Fibroblast of skin of back (primary cell): ENCODE measurements around the gene MMD2.

ENCODE experiments used
- DNase-seq: peaks from one replicate; pipeline ENCODE4 v3.0.0-alpha.2; 2013

Gene MMD2

DNA sequence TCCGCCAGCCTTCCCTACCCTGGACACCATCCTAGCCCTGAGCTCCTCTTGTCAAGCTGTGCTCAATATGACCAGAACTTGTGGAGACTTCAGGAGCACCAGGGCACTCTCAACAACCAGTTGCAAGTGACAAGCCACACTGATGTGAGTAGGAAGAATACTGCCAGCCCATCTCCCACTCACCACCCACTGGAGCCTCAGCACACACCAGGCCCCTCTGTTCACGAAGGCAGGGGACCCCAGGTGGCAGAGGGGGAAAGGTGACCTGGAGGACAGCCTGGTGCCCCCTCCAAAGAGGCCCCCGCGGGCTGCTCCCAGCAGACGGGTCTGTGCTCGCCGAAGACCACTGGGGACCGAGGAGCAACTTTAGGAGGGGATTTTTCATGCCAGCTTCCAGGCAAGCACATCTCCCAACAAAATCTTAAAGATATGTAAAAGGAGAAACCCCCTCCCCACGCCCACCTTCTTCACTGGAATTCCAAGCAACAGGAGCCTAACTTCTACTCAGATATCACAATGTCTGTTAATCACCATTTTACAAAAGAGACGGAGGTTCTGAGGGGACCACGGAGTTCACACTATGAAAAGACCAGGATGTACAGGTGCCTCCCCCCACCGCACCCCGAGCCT, 1.0 kb downstream of the MMD2 start:
- no peak for DNase-seq

GRCh38 chr7:4951903-4952636, 6.9 kb downstream of the MMD2 start:
- peak; percentile 29 for DNase-seq

DNA sequence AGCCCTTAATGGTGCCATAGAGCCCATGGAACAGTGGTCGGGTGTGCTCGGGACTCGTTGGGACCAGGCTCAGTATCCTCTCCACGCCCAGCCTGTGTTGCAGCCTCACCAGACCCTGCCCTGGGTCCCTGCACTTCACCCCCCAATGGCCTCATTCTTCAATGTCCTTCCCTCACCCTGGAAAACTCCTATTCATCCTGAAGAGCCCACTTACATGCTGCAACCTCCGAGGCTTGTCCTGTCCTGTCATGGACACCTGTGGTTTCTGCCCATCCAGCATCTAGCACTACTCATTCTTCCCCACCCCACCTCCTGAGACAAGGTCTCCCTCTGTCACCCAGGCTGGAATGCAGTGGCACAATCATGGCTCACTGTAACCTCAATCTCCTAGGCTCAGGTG, 7.7 kb downstream of the MMD2 start:
- no peak for DNase-seq

DNA sequence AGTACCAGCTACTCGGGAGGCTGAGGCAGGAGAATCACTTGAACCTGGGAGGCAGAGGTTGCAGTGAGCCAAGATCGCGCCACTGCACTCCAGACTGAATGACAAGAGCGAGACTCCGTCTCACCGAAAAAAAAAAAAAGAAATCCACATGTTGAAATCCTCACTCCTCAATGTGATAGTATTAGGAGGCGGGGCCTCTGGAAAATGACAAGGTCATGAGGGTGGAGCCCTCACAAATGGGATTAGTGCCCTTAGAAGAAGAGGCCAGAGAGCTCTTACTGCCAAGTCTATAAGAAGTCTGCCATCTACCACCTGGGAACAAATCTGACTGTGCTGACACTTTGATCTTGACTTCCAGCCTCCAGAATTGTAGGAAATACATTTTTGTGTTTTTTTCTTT, 10.6 kb downstream of the MMD2 start:
- no peak for DNase-seq

- DNase-seq, result no peak
Observed at GRCh38 chr7:4945949-4946348, 13.0 kb downstream of the MMD2 start.

GRCh38 chr7:4944939-4945338, 14.0 kb downstream of the MMD2 start:
- no peak for DNase-seq

- DNase-seq, result no peak
Observed at GRCh38 chr7:4943297-4943696, 15.7 kb downstream of the MMD2 start.

GRCh38 chr7:4939971-4940728, 18.8 kb downstream of the MMD2 start:
- no peak for DNase-seq

- no peak for DNase-seq
Observed at GRCh38 chr7:4937411-4937810, 21.6 kb downstream of the MMD2 start.

DNA sequence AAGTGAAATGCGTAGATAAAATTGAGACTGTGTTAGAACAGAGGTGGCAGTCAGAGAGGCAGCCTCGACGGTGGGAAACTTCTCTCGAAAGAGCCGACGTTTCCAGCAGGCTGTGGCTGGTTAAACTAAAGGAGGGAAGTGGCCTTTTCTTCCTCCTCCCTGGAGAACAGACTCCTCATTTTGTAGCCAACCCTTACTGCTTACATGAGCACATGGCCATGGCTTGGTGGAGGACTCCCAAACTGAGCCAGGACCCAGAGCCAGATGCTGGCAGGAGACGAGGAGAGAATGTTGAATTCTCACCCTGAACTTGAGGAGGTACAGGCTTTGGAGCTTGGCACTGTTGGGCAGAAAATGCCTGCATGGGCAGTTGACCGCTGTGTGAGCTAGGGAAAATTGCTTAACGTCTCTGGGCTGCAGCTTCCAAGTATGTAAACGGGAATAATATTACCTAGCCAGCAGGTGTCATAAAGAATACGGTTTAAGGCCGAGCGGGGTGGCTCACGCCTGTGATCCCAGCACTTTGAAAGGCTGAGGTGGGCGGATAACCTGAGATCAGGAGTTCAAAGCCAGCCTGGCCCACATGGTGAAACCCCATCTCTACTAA, 24.5 kb downstream of the MMD2 start:
- no peak for DNase-seq

- DNase-seq, result peak; percentile 2
Observed at GRCh38 chr7:4931943-4932342, 27.0 kb downstream of the MMD2 start.

GRCh38 chr7:4929005-4929404, 30.0 kb downstream of the MMD2 start:
- no peak for DNase-seq

DNA sequence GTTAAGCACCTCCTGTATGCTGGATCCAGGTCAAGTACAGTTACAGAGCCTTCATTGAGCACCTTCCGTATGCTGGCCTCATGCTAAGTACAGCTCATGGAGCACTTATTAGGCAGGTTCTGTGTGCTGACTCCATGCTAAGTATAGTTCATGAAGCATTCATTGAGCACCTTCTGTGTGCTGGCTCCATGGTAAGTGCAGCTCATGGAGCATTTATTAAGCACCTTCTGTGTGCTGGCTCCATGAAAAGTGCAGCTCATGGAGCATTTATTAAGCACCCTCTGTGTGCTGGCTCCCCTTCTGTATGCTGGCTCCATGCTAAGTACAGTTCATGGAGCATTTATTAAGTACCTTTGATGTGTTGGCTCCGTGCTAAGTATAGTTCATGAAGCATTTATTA, 30.5 kb downstream of the MMD2 start:
- DNase-seq, result no peak

GRCh38 chr7:4919969-4920766, 38.8 kb downstream of the MMD2 start:
- no peak for DNase-seq

DNA sequence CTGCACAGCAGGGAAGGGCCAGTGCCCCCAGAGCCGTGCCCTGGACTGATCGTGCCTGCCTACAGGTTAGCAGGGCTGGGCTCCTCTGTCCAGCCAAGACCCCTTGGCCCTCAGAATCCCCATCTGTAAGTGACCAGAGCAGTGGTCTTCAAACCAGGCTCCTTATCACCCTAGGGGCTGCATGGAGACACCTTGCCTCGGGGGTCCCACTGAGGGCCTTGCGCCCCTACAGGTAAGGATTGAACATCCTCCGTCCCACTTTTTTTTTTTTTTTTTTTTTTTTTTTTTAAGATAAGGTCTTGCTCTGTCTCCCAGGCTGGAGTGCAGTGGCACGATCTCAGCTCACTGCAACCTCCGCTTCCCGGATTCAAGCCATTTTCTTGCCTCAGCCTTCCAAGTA, 42.9 kb downstream of the MMD2 start:
- no peak for DNase-seq

DNA sequence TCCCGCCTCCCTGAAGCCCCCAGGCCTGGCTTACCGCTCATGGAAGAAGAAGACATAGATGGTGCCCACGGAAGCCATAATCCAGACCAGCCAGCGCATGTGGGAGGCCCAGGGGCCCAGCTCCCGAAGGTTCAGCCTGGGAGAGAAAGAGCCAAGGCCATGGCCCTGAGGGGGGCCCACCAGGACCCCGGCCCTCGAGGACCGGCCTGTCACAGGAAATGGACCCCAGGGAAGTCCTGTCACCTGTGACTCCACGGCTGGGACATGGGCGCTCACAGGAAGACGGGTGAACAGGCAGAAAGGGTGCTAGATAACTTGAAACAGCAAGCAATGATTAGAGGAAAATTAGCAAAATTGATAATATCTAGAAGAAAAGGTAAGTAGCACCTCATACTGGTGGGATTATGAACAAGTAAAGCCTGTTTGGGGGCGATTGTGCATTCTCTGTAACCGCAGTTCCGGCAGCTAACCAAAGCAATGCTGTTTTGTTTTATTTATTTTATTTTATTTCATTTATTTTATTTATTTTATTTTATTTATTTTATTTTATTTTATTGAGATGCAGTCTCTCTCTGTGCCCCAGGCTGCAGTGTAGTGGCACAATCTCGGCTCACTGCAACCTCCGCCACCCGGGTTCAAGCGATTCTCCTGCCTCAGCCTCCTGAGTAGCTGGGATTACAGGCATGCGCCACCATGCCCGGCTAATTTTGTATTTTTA, 47.7 kb downstream of the MMD2 start:
- no peak for DNase-seq

GRCh38 chr7:4906682-4907081, 52.3 kb downstream of the MMD2 start:
- no peak for DNase-seq

- no peak for DNase-seq
Observed at GRCh38 chr7:4905171-4905570, 53.8 kb downstream of the MMD2 start.

DNA sequence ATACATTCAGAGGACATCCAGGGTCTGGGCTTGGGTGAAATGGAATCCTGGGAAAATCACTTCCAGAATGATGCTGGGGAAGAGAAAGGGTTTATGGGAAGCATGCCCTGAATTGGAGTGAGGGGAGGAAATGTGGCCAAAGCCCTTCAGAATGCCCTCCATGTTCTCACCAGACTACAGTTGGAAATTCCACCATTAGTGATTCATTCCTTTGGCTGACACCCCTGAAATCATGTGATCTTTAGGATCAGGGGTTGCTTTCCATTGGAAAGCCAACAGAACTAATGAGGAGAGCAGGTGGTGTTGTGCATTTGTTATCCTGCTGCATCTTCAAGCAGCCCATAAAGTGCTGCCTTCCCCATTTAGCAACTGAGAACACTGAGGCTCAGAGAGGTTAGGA, 54.6 kb downstream of the MMD2 start:
- no peak for DNase-seq

GRCh38 chr7:4895766-4896165, 63.2 kb downstream of the MMD2 start:
- no peak for DNase-seq

DNA sequence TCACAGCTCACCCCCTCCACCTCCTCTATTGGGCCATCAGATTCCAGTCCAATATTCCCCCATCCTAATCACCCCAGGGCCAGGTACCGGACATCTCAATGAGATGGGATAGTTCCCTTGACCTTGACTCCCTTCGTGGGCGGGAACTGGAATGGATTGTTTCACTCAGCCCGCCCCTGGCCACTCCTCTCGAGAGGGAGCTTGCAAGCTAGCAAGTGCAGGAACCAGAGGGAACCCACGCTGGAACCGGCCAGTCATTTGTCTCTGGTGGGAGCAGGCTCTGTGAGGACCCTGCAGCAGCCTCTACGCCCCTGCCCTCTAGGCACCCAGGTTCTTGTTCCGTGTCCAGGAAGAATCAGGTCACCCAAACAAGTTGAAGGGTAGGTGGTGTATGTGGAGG, 64.5 kb downstream of the MMD2 start:
- no peak for DNase-seq

DNA sequence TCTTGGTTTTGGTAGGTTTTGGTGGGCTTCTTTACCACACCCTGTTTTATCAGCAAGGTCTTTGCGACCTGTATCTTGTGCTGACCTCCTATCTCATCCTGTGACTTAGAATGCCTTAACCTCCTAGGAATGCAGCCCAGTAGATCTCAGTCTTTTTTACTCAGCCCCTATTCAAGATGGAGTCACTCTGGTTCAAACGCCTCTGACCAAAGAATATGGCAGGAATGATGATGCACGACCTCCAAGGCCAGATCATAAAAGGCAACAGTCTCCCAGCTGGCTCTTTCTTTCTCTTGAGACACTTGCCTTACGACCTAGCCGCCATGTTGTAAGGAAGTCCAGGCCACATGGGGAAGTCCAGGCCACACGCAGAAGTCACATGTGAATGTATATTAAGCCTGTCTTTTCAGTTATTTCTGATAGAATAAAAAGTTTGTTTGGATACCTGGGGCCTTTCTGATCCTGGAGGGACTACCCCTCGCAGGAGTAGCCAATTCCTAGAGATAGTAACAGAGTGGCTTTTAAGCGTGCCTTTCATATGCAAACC, 65.0 kb downstream of the MMD2 start:
- DNase-seq, result no peak
